Forelimb muscle (tissue), 1 donor: ENCODE measurements around the gene CBFA2T3. TPM values are rescaled to one million over a fixed set of nuclear protein-coding genes. Genes with fewer than 3 reads are reported as not detected.

Experiments
- DNase-seq: peaks from one replicate; pipeline ENCODE4 v3.0.0-alpha.2; 2013; ENCODE audit warnings: low read depth
- polyA plus RNA-seq: library from polyadenylated mRNA; unstranded; fragments of 120-200 nt; gene quantifications from one replicate; pipeline ENCODE4 v1.2.1, GENCODE V29; 2013; ENCODE audit not compliant: insufficient read length

The CBFA2T3 gene
- polyA plus RNA-seq, 1 donor: 18.9 TPM

- no peak for DNase-seq
These were observed 22.6 kb upstream of the CBFA2T3 start for GRCh38 chr16:88999457-89000206.

- no peak for DNase-seq
These were observed 18.9 kb upstream of the CBFA2T3 start for GRCh38 chr16:88995746-88996535.

DNA sequence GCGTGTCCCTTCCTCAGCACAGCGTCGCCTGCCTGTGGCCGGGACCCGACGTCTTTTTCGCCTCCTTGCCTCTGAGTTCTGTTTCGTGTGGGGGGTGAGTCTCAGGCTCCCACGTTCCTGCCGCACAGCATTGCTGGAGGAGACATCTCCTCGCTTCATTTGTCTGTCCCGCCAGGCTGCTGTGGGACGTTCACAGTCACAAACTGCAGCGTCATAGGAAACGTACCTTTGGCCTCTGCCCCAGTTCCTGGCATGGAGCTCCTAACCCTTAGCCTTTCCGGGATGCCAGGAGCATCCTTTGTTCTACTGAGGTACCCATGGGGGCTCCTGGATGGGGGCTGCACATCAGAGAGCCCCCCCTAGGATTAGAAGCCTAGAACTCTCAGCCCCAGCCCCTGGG lies 18.2 kb upstream of the CBFA2T3 start:
- no peak for DNase-seq

- DNase-seq: no peak
These were observed 17.7 kb upstream of the CBFA2T3 start for GRCh38 chr16:88994695-88995094.

- no peak for DNase-seq
These were observed 17.1 kb upstream of the CBFA2T3 start for GRCh38 chr16:88993946-88994600.

DNA sequence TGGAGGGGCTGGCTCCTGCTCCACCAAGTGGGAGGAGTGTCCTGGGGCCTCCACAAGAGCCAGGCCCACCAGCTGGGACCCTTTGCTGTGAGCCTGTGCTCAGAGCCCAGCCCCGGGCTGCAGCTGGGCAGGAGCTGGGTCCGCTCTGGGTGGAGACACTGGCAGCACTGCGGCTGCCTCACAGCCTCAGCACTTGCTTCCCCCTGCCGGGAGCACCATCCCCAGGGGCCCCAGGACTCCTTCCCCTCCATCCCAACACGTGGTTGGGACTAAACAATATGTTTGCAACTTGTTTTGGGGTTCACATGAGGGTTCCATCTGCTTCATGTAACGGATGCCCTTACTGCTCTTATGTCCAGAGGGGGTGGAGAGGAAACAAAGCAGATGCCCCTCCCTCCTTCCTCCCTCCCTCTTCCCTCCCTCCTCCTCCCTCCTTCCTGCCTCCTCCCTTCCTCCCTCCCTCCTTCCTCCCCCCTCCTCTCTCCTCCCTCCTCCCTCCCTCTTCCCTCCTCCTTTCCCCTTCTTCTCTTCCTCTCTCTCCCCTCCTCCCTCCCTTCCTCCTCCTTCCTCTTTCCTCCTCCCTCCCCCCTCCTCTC lies 16.3 kb upstream of the CBFA2T3 start:
- DNase-seq: no peak

DNA sequence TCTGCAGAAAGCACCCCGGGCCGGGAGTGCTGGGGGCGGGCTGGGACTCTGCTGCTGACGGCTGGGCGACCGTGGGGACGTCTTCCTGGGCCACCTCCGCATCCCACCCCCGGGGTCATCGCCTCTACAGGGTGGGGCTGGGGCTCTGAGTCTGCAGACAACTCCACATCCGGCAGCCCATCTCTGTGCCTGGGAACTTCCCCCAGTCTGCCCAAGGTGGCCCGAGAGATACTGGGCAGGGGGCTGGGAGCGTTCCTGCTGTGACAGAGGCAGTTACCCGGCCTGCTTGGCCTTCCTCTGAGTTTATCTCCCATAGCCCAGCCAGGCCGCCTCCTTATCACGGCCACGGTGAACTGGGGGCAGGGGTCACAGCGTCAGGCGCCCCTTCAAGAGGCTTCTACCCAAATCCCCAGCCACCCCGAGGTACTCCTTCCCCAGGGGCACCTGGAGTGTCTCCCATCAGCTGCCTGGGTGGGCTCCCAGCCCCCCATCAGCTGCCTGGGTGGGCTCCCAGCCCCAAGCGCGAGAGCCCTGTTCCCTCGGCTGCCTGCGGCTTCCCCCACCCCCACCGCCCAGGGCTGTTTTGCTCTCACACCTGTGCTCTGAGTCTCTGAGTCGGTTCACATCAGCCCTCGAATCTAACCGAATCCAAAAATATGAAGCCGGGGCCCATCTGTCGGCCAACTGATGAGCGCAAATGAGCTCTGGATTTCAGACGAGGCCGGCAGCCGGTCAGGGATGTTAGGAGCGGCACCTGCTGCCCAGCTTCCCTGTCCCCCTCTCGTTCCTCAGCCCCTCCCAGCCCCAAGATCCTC lies 15.6 kb upstream of the CBFA2T3 start:
- DNase-seq: no peak

DNA sequence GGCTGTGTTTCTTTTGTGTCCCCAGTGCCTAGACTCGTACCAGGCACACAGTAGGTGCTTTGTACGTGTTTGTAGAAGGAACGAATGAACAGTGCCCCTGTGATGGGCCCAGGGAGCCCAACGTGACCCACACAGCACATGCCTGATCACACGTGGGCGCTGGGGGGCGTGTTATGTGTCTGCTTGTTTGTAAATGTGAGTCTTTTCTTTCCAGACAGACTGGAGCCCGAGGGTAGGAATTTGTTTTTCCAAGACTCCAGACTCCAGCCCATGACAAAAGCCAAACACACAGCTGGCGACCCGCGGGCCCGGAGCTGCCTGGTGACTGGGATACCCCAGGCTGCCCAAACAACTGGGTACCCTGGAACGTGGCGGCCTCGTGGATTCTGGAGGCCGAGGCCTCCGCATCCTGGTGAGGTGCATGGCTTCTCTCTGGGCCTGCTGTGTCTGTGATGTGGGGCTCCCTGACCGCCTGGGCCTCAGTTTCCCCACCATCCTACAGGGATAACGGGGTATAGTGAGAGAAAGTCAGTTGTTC lies 14.9 kb upstream of the CBFA2T3 start:
- DNase-seq: no peak

- DNase-seq: no peak
These were observed 13.0 kb upstream of the CBFA2T3 start for GRCh38 chr16:88989852-88990547.

- no peak for DNase-seq
These were observed 12.2 kb upstream of the CBFA2T3 start for GRCh38 chr16:88988980-88989811.

DNA sequence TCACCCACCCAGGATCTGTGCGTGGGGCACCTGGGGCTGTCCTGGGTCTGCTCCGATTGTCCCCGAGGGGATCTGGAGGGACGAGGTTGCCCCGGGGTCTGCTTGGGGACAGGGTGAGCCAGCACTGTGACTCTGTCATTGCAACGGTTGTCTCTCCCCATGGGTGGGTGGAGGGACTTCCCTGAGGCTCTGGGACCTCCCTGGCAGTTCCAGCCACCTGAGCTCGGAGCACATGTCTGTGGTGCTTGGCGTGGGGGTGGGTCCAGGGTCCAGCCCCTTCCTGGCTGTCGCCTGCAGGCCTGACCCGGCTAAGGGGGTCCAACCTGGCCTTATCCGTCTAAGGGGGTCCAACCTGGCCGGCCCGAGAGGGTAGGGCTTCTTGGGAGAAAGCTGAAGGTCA lies 8.5 kb upstream of the CBFA2T3 start:
- DNase-seq: no peak

DNA sequence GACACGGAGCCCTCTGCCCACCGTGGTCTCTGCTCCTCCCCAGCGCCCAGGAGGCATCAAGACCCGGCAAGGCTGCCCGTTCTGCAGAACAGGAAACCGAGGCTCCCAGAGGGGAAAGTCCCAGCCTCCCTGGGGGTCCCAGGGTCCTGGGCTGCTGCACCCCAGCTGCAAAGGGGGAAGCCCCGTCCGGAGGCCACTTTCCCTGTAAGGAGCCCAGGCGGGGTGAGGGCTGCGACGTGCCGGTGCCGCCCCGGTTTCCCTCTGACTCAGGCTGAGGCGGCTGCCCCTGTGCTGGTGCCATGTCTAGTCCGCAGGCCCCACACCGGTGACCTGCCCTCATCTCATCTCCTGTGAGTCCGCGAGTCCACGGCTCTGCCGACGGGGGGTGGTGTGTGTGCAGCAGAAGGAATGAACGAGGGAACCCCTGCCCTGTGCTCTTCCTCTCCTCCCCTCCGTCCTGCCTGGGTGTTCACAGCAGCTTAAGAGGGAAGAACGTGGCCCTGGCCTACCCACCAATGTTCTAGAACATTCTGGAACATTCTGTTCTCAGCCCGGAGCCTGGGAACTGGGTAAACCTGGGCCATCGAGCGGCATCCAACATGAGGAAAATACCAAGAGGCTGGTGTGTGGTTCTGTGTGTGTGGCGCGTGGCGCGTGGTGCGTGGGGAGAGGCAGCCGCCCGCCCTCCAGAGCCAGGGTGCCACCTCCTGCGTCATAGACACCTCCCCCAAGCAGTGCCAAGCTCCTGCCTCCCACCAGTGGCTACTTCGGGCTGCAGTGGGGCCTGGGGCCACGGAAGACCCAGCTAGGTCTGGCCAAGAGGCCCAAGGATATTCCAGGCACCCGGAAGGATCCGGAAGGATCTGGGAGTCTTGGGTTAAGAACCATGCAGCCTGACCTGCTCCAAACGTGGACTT lies 7.0 kb upstream of the CBFA2T3 start:
- DNase-seq: no peak

DNA sequence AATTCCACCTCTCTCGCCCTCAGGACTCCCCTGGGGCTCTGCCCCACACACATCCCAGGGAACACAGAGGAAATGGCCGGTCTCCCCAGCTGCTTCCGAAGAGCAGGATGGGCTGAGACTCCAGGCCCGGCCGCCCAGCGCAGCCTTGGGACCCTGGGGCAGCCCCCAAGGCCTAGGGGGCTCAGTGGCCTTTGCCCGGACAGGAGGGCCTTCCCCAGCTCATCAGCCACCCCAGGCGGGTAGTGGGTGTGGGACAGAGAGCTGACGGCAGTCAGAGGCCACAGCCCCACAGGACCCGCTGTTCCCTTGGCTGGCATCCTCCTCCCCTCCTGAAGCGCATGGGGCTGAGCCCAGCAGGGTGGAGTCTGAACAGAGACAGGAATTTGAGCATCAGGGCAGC lies 6.2 kb upstream of the CBFA2T3 start:
- DNase-seq: no peak

- DNase-seq: no peak
These were observed 5.5 kb upstream of the CBFA2T3 start for GRCh38 chr16:88982286-88983084.

- no peak for DNase-seq
These were observed 2.5 kb upstream of the CBFA2T3 start for GRCh38 chr16:88979353-88980015.

DNA sequence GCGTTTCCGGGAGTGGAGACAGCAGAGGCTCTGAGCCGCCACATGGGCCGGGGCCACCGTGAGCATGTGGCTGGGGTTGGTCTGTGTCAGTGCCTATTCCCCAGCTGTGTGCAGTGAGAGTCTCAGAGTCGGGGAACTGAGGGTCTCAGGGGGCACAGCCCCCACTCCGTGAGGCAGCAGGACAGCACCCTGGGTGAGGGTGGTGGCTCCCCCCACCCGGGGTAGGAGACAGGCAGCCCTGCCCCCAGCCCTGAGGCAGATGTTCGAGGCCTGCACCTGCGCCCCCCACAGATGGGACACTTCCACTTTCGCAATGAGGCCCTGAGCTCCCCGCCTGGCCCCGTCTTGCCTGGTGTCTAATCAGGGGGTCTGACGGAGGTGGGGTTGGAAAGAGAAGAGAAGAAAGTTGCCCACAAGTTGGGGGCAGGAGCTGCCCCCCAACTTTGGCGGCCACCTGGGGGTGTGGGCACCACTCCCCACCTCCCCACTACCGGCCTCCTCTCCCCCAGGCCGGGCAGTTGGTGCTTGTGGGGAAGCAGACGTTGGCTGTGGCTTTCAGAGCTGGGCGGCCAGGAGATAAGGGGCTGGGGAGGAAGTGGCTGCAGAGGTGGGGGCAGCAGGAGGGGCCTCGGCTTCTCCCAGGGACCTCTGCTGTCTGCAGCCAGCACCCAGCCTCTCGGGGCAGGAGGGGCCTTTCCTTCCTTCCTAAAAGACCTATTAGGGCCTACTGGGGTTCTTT lies 1.8 kb upstream of the CBFA2T3 start:
- no peak for DNase-seq
